ENCODE measurements around the gene RNGTT.
A peak's percentile ranks its signal among the peaks of the same experiment; 100 is the strongest.
"Not testable (repeated sequence)": the region's sequence is repeated elsewhere in the genome, so short reads cannot be mapped to it uniquely, and the experiment has no call there.

Gene RNGTT

GRCh38 chr6:88908598-88909548 lies 54.5 kb downstream of the RNGTT start:
- FAIRE-seq, result no peak

DNA sequence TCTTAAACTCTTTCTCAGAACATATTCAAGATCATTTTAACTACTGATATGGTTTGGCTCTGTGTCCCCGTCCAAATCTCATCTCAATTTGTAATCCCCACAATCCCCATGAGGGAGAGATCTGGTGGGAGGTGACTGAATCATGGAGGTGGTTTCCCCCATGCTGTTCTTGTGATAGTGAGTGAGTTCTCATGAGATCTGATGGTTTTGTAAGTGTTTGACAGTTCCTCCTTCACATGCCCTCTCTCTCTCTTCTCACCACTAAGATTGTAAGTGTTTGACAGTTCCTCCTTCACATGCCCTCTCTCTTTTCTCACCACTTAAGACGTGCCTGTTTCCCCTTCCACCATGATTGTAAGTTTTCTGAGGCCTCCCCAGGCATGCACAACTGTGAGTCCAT lies 56.3 kb downstream of the RNGTT start:
- FAIRE-seq, result not testable (repeated sequence)

DNA sequence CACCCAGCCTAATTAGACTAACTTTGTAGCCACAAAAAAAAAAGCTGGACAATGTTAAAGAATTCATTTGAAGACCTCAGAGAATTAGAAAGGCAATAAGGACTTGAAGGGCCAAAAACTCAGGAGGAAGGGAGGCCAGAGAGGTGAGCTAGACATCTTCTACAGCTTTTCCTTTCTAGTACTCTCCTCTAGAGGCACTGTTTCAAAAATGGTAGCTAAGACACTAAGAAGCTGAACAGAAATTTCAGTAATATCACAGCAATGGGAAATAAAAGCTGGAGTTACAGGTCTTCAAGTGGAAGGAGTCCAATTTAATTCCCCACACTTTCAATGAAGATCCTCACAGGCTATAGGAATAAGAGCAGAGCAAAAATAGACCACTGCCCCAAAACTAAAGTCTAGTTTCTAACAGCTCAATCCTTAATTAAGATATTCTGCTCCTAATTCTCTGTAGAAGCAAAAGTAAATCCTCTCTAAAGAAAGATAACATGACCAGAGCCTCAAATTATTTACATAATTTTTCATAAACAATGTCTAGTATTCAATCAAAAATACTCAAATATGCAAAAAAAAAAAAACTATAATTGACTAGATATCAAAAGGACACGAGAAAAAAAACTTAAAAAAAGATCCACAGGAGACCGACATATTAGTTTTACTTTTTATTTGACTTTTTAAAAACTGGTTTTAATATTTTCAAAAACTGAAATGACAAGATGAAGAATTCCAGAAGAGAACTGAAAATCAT lies 63.7 kb downstream of the RNGTT start:
- FAIRE-seq, result peak; percentile 49

GRCh38 chr6:88895911-88896310 lies 67.5 kb downstream of the RNGTT start:
- no peak for FAIRE-seq

DNA sequence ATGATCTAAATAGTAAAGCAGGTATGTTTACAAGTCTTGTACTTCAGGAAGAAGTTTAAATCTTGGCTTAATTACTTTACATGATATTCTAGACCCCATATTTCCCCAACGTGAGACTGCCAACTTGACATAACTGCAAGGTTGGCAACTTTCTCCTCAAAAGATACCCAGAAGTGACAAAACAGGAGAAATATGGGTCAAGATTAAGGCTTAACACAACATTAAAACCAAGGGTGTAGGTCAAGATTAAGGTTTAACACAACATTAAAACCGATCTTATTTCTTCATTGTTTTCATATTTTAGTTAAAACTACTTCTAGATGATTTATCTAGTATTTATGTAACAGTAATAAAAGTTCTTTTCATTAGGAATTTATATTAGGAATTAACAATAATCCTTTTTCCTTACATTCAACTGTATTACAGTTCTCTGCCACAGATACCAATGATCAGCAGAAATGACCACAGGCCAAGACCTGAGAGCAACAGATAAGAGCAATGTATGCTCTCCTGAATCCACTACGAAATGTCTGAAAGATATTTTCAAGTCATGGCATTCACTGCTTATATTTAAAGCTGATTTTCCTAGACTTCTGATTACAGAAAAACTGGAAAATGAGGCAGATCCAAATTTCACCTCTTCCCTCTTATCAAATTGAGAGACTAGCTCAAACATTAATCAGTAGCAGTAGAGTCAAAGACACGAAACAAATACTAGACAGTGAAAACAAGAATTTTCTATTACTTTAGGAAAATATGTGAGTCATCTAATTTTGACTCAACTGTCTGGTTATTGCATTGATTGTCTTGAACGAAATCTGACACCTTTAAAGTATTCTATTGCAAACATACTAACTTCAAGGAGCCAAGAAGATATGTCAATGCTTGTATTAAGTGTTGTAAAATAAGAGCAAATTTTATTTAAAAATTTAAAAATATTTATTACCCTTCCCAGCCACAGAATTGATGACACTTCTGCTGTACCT lies 72.3 kb downstream of the RNGTT start:
- FAIRE-seq, result no peak

GRCh38 chr6:88890394-88890793 lies 73.0 kb downstream of the RNGTT start:
- FAIRE-seq, result no peak

DNA sequence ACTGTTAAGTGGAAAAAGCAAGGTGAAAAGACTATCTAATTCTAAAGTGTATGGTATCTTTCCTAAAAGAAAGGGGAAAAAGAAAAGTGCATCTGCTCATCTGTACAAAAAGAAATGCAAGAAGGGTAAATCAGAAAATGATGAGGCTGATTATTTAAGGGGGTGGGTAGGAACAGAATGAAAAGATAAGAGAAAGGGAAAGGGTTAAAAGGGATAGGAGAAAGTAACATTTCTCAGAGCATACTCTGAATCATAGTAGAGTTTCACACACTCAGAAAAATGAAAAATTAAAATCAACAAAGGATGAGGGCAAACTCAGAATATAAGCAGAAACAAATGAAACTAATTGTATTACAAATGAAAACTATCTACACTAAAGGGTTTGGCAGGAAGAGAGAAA lies 79.1 kb downstream of the RNGTT start:
- no peak for FAIRE-seq

DNA sequence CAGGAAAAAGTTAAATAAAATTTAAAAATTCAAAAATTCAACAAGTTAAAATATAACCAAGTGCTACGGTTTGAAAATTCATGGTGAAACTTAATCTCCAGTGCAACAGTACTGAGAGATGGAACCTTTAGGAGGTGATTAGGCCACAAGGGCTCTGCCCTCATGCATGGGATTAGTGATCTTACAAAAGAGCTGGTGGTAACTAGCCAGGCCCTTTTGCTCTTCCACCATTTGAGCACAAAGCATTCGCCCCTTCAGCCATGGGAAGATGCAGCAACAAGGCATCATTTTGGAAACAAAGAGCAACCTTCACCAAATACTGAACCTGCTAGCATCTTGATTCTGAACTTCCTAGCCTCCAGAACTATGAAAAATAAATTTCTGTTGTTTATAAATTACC lies 80.9 kb downstream of the RNGTT start:
- no peak for FAIRE-seq

- FAIRE-seq, result peak; percentile 17
Observed at GRCh38 chr6:88881451-88881850, 82.0 kb downstream of the RNGTT start.

DNA sequence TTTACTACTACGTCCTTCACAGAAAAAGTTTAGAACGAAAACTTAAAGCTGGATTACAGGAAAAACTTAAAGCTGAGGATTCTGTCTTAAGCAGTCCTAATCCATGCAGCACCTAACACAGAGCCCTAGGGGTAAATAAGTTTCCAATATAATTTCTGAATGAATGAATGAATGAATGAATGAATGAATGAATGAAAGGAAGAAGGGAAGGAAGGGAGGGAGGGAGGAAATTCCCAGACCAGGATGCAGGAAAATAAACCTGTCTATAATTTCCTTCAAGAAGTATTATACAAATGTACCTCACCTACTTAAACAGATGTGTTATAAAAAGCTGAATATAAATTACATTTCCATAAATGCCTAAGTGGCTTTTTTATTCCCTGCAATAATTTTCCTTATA lies 83.4 kb downstream of the RNGTT start:
- FAIRE-seq, result no peak

DNA sequence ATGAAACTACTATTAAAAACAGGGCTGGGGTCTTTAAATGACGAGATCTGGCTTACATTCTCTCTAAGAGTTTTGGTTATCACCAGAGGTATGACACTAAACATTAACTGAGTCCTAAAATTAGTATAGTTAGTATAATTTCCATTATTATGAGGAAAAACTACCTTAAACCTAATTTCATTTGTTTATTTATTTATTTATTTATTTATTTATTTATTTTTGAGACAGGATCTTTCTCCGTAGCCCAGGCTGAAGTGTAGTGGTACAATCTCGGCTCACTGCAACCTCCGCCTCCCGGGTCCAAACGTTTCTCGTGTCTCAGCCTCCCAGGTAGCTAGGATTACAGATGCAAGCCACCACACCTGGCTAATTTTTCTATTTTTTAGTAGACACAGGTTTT lies 85.5 kb downstream of the RNGTT start:
- FAIRE-seq, result no peak

- FAIRE-seq, result no peak
Observed at GRCh38 chr6:88872962-88873361, 90.5 kb downstream of the RNGTT start.

GRCh38 chr6:88871498-88871897 lies 91.9 kb downstream of the RNGTT start:
- FAIRE-seq, result no peak

DNA sequence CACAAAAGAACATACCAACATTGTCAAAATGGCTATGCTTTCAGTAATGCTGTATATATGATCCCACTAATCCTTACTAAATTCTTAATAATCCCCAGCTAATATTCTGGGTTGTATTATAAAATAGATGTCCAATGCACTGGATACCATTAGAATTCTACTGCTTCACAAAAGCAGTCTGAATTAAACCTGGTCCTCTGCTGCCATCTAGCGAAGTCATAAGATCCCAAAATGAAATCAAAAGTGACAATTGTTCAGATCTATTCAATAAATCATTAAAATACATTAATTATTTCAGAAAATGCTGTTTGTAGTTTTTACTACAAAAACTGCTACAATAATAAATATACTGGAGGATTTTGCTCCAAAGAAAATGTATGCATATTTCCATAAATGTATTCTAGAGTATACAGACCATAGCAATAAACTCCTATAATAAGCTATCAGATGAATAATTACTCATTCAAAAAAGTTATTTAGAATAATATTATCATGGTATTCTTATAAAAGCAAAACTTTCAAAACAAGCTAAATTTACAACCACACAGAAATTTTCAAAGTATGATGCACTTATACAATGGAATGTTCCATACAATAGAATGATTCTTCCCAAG lies 92.6 kb downstream of the RNGTT start:
- peak; percentile 99 for FAIRE-seq

- no peak for FAIRE-seq
Observed at GRCh38 chr6:88869263-88870020, 94.0 kb downstream of the RNGTT start.

- FAIRE-seq, result peak; percentile 13
Observed at GRCh38 chr6:88867841-88868731, 95.3 kb downstream of the RNGTT start.

GRCh38 chr6:88866856-88867255 lies 96.6 kb downstream of the RNGTT start:
- FAIRE-seq, result no peak

DNA sequence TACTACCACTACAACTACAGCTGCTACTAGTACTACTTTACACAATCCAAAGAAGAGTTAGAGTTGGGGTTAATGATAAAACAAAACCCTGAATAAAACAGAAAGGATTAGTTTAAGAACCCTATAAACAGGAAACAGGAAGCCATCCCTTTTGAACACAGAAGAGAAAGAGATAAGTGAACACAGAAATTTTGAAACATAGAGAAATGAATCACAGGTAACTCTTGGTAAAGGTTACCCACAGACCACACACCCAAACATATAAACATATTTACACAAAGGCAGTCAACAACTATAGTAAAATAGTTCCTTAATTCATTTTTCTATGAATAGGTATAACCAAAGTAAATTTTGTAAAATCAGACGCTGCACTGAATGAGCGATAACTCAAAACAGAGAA lies 98.1 kb downstream of the RNGTT start:
- FAIRE-seq, result no peak

DNA sequence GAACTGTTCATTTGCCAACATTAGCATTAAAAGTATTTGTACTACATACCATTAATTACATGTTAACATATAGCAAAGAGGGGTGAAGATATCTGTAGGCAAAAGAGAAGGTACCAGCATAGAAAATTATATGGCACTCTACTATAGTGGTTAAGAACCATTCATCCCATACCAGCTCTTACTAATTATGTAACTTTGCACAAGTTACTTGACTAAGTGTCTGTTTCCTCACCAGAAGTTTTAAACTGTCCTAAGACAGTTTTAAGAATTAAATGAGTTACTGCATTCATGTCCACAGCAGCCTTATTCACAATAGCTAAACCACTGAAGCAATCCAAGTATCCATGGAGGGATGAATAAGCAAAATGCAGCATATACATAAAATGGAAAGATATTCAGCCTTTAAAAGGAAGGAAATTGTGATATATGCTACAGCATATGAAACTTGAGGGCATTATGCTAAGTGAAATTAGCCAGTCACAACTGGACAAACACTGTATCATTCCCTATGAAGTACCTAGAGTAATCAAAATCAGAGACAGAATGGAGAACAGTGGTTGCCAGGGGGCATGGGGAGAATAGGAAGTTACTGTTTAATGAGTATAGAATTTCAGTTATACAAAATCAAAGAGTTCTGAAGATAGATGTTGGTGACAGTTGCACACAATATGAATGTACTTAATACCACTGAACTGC lies 98.9 kb downstream of the RNGTT start:
- no peak for FAIRE-seq

GRCh38 chr6:88860310-88860709 lies 103.1 kb downstream of the RNGTT start:
- no peak for FAIRE-seq
